HCT116 (cell line): ENCODE data around the gene UBAP2. TPM values are rescaled to one million over a fixed set of nuclear protein-coding genes. Genes with fewer than 3 reads are reported as not detected.

Experiments
- ATAC-seq: fragments of 200-7000 bp; cut with Tn5 transposase; 2 replicates; pipeline ENCODE4 v1.9.1; 2020; ENCODE audit warnings: mild to moderate bottlenecking, moderate library complexity
- BruUV-seq: library from RNA; stranded (reverse); fragments of 400-500 nt; replicated peaks from 2 replicates; lab custom pipeline; 2021; lab: Mats Ljungman, UMichigan
- CTCF ChIA-PET: fragments of 300-600 bp; sonication (Branson Sonifier 250); formaldehyde crosslinking; loops from one replicate; lab custom pipeline; 2021; ENCODE audit warnings: antibody characterized with exemption; lab: Charles Lee
- POLR2A ChIA-PET: fragments of 300-600, 350-600 bp; sonication (Branson Sonifier 250); formaldehyde crosslinking; loops from one replicate; lab custom pipeline; 2021; ENCODE audit warnings: antibody characterized with exemption; lab: Charles Lee
- RAD21 ChIA-PET, 2 experiments: fragments of 300-600 bp; sonication (Branson Sonifier 250); formaldehyde crosslinking; loops; one replicate each; lab custom pipeline; 2023; ENCODE audit warnings: low total read pairs in 2 of 2; ENCODE audit not compliant: uncharacterized antibody in 2 of 2, unreplicated experiment in 2 of 2, low non-redundant PET in 1 of 2; lab: Charles Lee
- DNase-seq: peaks from one replicate; pipeline ENCODE4 v3.0.0-alpha.2; 2010; ENCODE audit warnings: low read depth, low spot score
- H2AFZ ChIP-seq: fragments of 200-600 bp; shearing (Covaris generic), sonication (generic); 2 replicates; pipeline ENCODE4 v1.6.1; 2017; ENCODE audit warnings: low read depth, mixed run types, mixed read lengths, antibody characterized with exemption, low read length; ENCODE audit not compliant: poor library complexity, severe bottlenecking
- H3K27ac ChIP-seq: 2 replicates; pipeline ENCODE4 v1.5.1; 2012; ENCODE audit warnings: low read depth, low read length
- H3K27me3 ChIP-seq: fragments of 200-600 bp; sonication (generic); 2 replicates; pipeline ENCODE4 v1.6.1; 2016; ENCODE audit warnings: mixed run types, low read length, mixed read lengths; ENCODE audit not compliant: insufficient read depth
- H3K36me3 ChIP-seq, 2 experiments: fragments of 200-500 bp in 1 of 2; fragments of 200-600 bp in 1 of 2; sonication (Bioruptor generic) in 1 of 2; sonication (generic) in 1 of 2; 2 replicates each; pipeline versions ENCODE4 v1.5.1 to v1.6.1; 2014 to 2016; ENCODE audit warnings: low read length in 2 of 2, inconsistent platforms in 1 of 2, mixed read lengths in 1 of 2, mixed run types in 1 of 2; ENCODE audit not compliant: insufficient read depth in 2 of 2, control insufficient read depth in 1 of 2
- H3K4me1 ChIP-seq, 2 experiments: fragments of 200-600 bp in 1 of 2; sonication (generic) in 1 of 2; 2 replicates each; pipeline versions ENCODE4 v1.5.1 to v1.6.1; 2012 to 2017; ENCODE audit warnings: low read length in 2 of 2, inconsistent platforms in 1 of 2, mild to moderate bottlenecking in 1 of 2, mixed read lengths in 1 of 2, mixed run types in 1 of 2, moderate library complexity in 1 of 2; ENCODE audit not compliant: insufficient read depth in 2 of 2, control insufficient read depth in 1 of 2
- H3K4me2 ChIP-seq: fragments of 200-600 bp; sonication (generic); 2 replicates; pipeline ENCODE4 v1.6.1; 2017; ENCODE audit warnings: mixed run types, low read length, mixed read lengths
- H3K4me3 ChIP-seq, 2 experiments: fragments of 200-600 bp in 1 of 2; sonication (generic) in 1 of 2; replicated peaks in 1 of 2; 2 replicates each; pipeline ENCODE4 v1.5.1; 2011 to 2016; ENCODE audit warnings: low read length in 2 of 2, control low read depth in 1 of 2, low read depth in 1 of 2, mild to moderate bottlenecking in 1 of 2, mixed read lengths in 1 of 2, mixed run types in 1 of 2
- H3K79me2 ChIP-seq: fragments of 200-600 bp; sonication (generic); 2 replicates; pipeline ENCODE4 v1.6.1; 2017; ENCODE audit warnings: mild to moderate bottlenecking, mixed run types, low read length, moderate library complexity, mixed read lengths; ENCODE audit not compliant: insufficient read depth
- H3K9ac ChIP-seq: fragments of 200-600 bp; sonication (generic); 2 replicates; pipeline ENCODE4 v1.6.1; 2016; ENCODE audit warnings: low read length, mixed read lengths
- H3K9me2 ChIP-seq: fragments of 200-600 bp; sonication (generic), shearing (Covaris generic); 2 replicates; pipeline ENCODE4 v1.6.1; 2017; ENCODE audit warnings: mixed run types, mild to moderate bottlenecking, moderate library complexity; ENCODE audit not compliant: insufficient read depth
- H3K9me3 ChIP-seq, 2 experiments: fragments of 200-500 bp in 1 of 2; fragments of 200-600 bp in 1 of 2; sonication (Bioruptor generic) in 1 of 2; sonication (generic) in 1 of 2; 2 replicates each; pipeline ENCODE4 v1.6.1; 2014 to 2017; ENCODE audit warnings: low read length in 2 of 2, mixed read lengths in 2 of 2, inconsistent platforms in 1 of 2, low read depth in 1 of 2, mild to moderate bottlenecking in 1 of 2, mixed run types in 1 of 2, moderate library complexity in 1 of 2; ENCODE audit not compliant: control insufficient read depth in 1 of 2, insufficient read depth in 1 of 2
- H4K20me1 ChIP-seq: fragments of 200-600 bp; sonication (generic), shearing (Covaris generic); 2 replicates; pipeline ENCODE4 v1.6.1; 2017; ENCODE audit warnings: mixed run types, mild to moderate bottlenecking, moderate library complexity; ENCODE audit not compliant: insufficient read depth
- CBX3 ChIP-seq: IDR thresholded peaks from 2 replicates; pipeline ENCODE4 v1.6.1; 2012; ENCODE audit warnings: low read depth
- CTCF ChIP-seq, 3 experiments: fragments of 200-600 bp in 1 of 3; sonication (generic) in 1 of 3; IDR thresholded peaks in 2 of 3; conservative IDR thresholded peaks in 1 of 3; 2 replicates each; pipeline ENCODE4 v1.5.1; 2012 to 2017; ENCODE audit warnings: low read depth in 2 of 3, low read length in 2 of 3, antibody characterized with exemption in 1 of 3, borderline replicate concordance in 1 of 3, control low read depth in 1 of 3, mild to moderate bottlenecking in 1 of 3, mixed read lengths in 1 of 3, mixed run types in 1 of 3, moderate library complexity in 1 of 3; ENCODE audit not compliant: insufficient read depth in 1 of 3
- EGR1 ChIP-seq: IDR thresholded peaks from 2 replicates; pipeline ENCODE4 v1.6.1; 2012; ENCODE audit warnings: low read depth
- ELF1 ChIP-seq: IDR thresholded peaks from 2 replicates; pipeline ENCODE4 v1.6.1; 2012; ENCODE audit warnings: low read depth, borderline replicate concordance
- FOSL1 ChIP-seq: IDR thresholded peaks from 2 replicates; pipeline ENCODE4 v1.6.1; 2012; ENCODE audit warnings: low read depth
- JUND ChIP-seq: IDR thresholded peaks from 2 replicates; pipeline ENCODE4 v1.6.1; 2012
- MAX ChIP-seq: IDR thresholded peaks from 2 replicates; pipeline ENCODE4 v1.6.1; 2012
- POLR2A ChIP-seq: IDR thresholded peaks from 2 replicates; pipeline ENCODE4 v1.7.0; 2011; ENCODE audit warnings: borderline replicate concordance; ENCODE audit not compliant: insufficient read depth, insufficient read length; ENCODE audit errors: extremely low read depth
- RAD21 ChIP-seq: IDR thresholded peaks from 2 replicates; pipeline ENCODE4 v1.6.1; 2012; ENCODE audit warnings: low read depth, mild to moderate bottlenecking
- REST ChIP-seq: IDR thresholded peaks from 2 replicates; pipeline ENCODE4 v1.6.1; 2012; ENCODE audit warnings: low read depth
- SIN3A ChIP-seq: IDR thresholded peaks from 2 replicates; pipeline ENCODE4 v1.6.1; 2012; ENCODE audit warnings: low read depth
- SRF ChIP-seq: IDR thresholded peaks from 2 replicates; pipeline ENCODE4 v1.6.1; 2012; ENCODE audit warnings: low read depth
- TCF7L2 ChIP-seq: IDR thresholded peaks from 2 replicates; pipeline ENCODE4 v1.7.0; 2011; ENCODE audit warnings: borderline replicate concordance, inconsistent platforms; ENCODE audit not compliant: insufficient read depth, insufficient read length; ENCODE audit errors: extremely low read depth
- ZFX ChIP-seq: fragments of 450-650 bp; IDR thresholded peaks from 2 replicates; pipeline ENCODE4 v1.6.1; 2017
- ZNF274 ChIP-seq: fragments of 200-500 bp; sonication (Bioruptor generic); IDR thresholded peaks from 2 replicates; pipeline ENCODE4 v1.6.1; 2014; ENCODE audit warnings: mild to moderate bottlenecking, low read depth, low read length, inconsistent platforms
- intact Hi-C: fragments of 100-400 bp; cut with micrococcal nuclease; formaldehyde crosslinking; loops from 2 replicates; pipeline ENCODE4 v1.10.0; 2022
- total RNA-seq: library from RNA; stranded (reverse); gene quantifications from one replicate; pipeline ENCODE4 v1.2.1, GENCODE V29; 2021; ENCODE audit not compliant: unreplicated experiment

The UBAP2 gene
- total RNA-seq, 1 experiment from 2014 or later = 51.3 TPM

- no peak overlapping the region for H3K4me2 ChIP-seq
- ChIA-PET POLR2A (no interaction called here), RAD21 (no interaction called here), CTCF (interaction anchor here (1.6 kb wide), 1 partner anchor 31 kb away, joined by 3 read pairs; no protein-coding TSS in a partner anchor)
- no peaks in the 10 kb centered on the region for H3K4me1 ChIP-seq
- no TSS peak for BruUV-seq
- no peak overlapping the region for H3K4me3 ChIP-seq
- no peak for ATAC-seq
- peaks cover 0 to 2% of the 10 kb centered on the region in 2 experiments; a peak in 1 of 4 replicates for H3K36me3 ChIP-seq
- intact Hi-C loops = no loop called here
- no peak for TF ChIP-seq JUND
- no peak for TF ChIP-seq MAX
- TF ChIP-seq SIN3A = no peak
- no peak for TF ChIP-seq FOSL1
- TF ChIP-seq CBX3 = no peak
- TF ChIP-seq CTCF (IDR thresholded peaks at IDR 0.05 in 2 of 3, conservative IDR thresholded peaks at IDR 0.05 in 1 of 3; ENCODE audit: borderline replicate concordance in 1 of 3, insufficient read depth in 1 of 3, low read depth in 2 of 3, low read length in 2 of 3) = no peak
- no peak for TF ChIP-seq SRF
- no peak for TF ChIP-seq ZFX
- TF ChIP-seq ZNF274 = no peak
- TF ChIP-seq ELF1 = no peak
- TF ChIP-seq REST = no peak
- no peak for TF ChIP-seq POLR2A
- no peak for TF ChIP-seq EGR1
- TF ChIP-seq TCF7L2 = no peak
- TF ChIP-seq RAD21 = no peak
- H3K79me2 ChIP-seq = peaks cover 86% of the 10 kb centered on the region
- H3K27me3 ChIP-seq = no peaks in the 10 kb centered on the region
- no peak for DNase-seq
- no peak overlapping the region for H2AFZ ChIP-seq
- no peak overlapping the region for H3K9ac ChIP-seq
- H4K20me1 ChIP-seq = peaks cover 19% of the 10 kb centered on the region
- no peaks in the 10 kb centered on the region for H3K9me2 ChIP-seq
- H3K27ac ChIP-seq = no peak overlapping the region
- no peaks in the 10 kb centered on the region for H3K9me3 ChIP-seq
Measured at GRCh38 chr9:33893861-33894260, 154.8 kb downstream of the UBAP2 start.
